NCI-H774 (cell line): ENCODE measurements around the gene HAX1.
A peak's percentile ranks its signal among the peaks of the same experiment; 100 is the strongest.
"Not testable (repeated sequence)": the region's sequence is repeated elsewhere in the genome, so short reads cannot be mapped to it uniquely, and the experiment has no call there.

ENCODE experiments used
- DNase-seq: peaks from one replicate; lab custom pipeline; 2025; lab: John Stamatoyannopoulos, UW

HAX1 gene

GRCh38 chr1:154272217-154272998 is at the start of gene HAX1:
HAX1 (plus strand) TSS chr1:154272629; CDS start chr1:154272724, 95 bp downstream.
- peak; percentile 94 for DNase-seq

DNA sequence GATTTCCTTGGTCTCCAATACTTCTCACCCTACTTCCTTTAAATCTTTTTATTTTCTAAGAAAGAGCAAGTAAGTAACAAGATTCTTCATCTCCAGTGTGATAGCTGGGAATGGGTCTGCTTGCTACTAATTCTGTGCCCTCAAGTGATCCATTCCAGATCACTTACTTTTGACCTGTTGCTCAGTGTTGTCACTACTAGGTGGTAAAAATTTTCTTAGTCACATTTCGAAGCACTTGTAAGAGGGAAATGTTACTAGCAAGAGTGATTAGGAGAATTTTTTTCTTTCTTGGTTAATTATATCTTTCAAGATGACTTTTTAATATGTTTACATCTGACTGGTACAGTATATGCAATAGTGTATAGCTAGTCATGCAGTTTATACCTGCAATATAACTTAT is 49.5 kb upstream of the HAX1 start:
- no peak for DNase-seq

DNA sequence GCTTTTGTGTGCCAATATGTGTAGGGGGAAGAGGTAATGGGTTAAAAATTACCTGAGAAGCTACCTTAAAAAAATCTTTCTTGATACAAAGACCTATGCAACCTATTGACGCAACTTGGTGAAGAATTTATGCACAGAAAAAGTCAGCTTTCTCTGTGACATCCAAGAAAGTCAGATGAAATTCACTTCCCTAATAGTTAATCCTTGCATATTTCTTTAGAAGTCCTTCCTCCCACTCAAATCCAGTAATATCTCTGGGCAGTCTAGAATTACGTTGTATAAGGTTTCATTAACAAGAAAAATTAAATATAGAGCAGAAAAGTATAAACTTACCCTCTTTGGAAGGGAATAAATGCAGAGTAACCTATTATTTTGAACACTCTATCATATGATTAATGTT is 48.8 kb upstream of the HAX1 start:
- DNase-seq, result no peak

DNA sequence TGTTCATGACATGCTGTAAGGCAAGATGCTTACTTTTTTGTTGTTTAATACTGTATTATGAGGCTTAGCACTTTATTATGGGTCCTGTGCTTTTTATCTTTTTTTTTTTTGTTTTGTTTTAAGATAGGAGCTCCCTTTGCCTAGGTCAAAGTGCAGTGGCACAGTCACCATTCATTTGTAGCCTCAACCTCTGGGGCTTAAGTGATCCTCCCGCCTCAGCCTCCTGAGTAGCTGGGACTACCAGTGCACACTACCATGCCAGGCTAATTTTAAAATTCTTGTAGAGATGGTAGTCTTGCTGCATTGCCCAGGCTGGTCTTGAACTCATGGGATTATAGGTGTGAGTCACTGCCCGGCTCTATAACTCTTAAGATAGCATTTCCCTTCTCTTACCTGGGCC is 47.1 kb upstream of the HAX1 start:
- no peak for DNase-seq

DNA sequence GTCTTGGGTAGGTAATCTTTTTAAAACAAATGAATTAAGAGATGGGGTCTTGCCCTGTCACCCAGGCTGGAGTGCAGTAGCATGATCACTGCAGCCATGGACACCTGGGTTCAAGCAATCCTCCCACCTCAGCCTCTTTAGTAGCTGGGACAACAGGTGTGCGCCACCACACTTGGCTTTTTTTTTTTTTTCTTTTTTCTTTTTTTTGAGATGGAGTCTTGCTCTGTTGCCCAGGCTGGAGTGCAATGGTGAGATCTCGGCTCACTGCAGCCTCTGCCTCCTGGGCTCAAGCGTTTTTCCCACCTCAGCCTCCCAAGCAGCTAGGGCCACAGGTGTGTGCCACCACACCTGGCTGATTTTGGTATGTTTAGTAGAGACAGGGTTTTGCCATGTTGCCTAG is 41.3 kb upstream of the HAX1 start:
- DNase-seq, result not testable (repeated sequence)

- DNase-seq, result not testable (repeated sequence)
These were observed 39.3 kb upstream of the HAX1 start for GRCh38 chr1:154233127-154233526.

GRCh38 chr1:154236855-154237254 is 35.6 kb upstream of the HAX1 start:
- DNase-seq, result no peak

GRCh38 chr1:154237435-154237834 is 35.0 kb upstream of the HAX1 start:
- no peak for DNase-seq

DNA sequence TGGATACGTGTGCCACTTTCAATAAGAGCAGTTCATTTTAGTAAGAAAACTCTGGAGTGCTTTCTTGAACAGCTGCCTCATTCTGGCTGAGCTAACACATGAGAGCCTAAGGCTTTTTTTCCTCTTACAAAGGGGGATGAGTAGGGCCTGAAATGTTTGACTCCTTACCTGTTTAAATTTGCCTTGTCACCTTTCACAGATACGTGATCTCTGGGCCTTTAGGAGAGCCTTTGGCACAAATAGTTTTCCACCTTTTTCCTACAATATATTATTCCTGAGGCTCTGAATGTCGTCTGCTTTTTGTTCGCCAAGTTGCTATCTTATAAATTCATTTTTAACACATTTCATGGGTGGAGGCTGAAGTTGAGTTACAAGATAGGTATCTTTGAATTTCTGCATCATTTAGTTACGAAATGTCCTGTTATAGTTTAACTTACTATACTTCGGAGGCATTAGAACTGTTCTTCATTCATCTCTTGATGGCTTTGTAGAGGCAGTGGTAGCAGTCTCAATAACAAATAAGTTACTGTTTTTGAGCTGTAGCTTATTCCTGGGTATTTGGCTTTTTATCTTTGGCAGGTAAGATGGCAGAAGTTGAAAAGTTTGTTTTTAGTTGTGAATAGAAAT is 34.4 kb upstream of the HAX1 start:
- DNase-seq, result no peak

DNA sequence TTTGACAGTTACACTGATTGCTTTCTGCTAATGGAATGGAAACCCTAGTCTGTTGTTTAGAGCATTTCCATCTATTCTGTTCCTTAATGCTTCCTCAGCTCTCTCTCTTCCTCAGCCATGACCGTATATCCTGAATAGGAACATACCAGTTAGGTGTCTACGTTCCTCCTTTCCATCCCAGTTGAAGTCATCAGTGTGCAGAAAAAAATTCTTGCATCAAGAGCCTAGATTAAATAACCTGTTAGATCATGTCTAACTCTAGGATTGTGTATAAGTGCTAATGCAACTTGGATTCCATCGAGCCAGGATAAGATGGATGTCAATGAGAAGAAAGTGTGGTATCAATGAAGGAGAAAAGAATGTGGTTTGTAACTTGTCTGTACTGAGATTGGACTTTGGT is 32.9 kb upstream of the HAX1 start:
- no peak for DNase-seq

GRCh38 chr1:154240294-154240833 is 32.1 kb upstream of the HAX1 start:
- DNase-seq, result no peak

DNA sequence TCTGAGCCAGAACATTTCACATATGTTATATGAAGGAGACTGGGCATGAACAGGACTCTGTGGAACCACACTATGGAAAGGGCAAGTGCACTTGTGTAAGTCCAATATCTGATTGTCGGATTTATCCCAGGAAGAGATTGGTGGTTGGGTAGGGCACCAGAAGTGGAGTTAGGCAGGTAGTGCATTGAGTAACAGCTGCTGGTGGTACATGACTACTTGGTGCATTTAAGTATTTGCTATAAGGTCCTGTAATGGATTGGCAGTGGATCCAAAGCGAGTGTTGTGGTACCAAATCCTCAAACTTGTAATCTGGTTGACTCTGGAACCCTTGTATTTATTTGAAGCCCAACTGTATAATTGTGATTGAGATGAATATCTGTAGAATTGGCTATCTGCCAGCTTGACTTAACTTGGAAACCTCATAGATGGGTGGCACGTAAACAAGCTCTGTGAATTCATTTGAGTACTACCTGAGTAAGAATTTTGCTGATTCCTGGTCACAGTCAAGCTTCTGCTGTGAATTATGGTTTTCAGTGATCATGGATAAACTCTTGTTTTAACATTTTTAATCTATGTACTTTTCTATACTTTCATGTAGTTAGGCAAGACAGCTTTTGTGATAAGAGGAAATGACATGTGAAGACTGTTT is 30.6 kb upstream of the HAX1 start:
- no peak for DNase-seq

DNA sequence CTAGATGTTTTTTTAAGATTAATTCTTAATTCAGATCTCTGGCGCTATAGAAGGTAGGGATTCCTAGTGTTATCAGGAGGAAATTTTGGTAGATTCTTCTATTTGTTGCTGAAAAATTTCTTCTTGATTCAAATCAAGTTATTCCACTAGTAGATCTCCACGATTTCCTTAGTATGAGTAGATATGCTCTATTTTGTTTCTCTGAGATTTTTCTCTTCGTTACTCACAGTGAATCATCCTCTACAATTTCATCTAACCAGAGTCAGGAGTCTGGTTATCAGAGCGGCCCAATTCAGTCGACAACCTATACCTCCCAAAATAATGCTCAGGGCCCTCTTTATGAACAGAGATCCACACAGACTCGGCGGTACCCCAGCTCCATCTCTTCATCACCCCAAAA is 18.8 kb upstream of the HAX1 start:
- no peak for DNase-seq

DNA sequence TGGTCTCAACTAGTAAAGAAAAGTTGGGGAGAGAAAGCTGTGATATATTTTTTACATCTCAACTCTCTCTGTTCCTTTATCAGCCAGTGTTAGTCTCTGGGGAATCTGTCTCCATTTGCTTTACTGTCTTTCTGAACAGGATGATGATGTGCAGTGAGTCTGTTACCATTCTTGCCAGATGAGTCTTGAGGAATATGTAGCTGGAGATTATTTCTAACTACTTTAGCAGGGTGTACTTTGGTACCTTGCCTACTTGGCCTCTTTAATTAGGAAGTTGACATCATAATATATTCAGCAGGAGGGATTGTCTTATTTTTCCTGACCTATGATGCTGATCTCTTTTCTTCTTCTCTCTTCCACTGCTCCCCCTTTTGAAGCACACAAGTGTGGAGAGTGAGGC is 15.7 kb upstream of the HAX1 start:
- DNase-seq, result no peak

DNA sequence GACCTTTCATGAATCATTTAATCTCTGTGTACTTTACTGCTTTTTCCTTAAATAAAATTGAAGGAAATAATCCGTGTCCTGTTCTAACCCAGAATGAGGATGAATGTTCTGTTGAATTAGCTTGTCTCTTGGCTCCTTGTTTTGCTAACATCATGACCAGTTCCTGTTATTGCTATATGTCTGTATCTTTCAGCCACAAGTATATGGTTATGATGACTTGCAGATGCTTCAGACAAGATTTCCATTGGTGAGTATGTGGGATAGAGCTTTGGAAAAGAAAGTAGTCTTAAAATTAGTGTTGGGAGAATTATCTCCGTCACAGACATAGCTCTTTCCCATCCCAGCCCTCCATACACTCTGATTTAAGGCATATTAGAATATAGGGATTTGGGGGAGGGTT is 13.6 kb upstream of the HAX1 start:
- DNase-seq, result no peak

- no peak for DNase-seq
These were observed 12.3 kb upstream of the HAX1 start for GRCh38 chr1:154260127-154260526.

DNA sequence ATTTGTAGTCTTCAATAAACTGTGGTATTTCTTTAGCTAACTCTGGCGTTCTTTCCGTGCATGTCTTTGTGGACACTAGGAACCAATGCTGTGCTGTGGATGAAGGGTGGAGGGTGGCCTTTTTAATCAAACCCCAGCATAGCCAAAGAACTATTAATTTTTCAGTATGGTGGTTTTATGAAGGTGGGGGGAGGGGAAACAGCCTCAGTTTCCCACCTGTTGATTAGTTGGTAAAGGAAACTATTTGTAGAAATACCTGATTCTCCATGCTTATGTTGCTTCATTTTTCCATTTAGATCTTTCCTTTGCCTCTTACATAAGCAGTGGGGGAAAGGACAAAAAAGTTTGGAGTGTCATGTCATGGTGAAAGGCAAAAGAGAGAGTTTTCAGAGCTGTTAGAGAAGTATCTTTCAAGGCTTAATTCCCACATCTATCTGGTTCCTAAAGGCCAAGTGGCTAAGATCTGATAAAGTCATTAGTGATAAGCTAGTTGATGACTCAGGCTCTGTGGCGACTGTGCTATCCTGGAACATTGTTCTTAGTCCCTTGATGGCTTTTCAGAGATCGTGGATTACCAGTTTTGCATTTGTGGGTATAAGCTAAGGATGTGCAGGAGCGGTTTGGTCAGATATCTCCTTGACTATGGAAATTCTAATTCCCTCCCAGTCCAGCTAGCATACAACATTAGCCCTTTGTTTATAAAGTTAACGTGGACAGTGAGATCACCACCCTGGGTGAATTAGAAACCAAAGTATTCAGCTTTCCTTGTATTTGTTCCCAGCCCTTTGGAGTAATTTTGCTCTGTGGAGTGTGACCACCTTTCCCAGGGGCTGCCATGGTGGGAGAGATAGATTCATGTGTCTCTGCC is 8.7 kb upstream of the HAX1 start:
- DNase-seq, result no peak

DNA sequence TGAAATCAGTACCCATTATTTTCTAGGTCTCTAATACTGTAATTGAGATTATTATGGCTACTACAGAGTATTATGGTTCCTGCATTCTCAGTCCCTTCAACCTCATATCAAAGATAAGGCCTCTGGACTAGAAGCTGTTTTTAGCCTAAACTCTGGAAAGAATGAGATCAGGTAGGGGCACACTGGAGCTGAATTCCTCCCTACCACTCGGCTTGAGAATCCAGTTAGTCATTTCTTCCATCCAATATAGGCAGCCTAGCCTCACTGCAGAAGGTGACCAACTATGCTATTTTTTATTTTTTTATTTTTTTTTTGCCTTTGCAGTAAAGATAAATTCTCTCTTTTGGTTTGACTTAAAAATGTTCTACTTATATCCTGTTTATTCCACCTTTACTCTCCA is 8.0 kb upstream of the HAX1 start:
- DNase-seq, result no peak

- DNase-seq, result no peak
These were observed 6.8 kb upstream of the HAX1 start for GRCh38 chr1:154265586-154265985.

GRCh38 chr1:154270833-154271232 is 1.6 kb upstream of the HAX1 start:
- DNase-seq, result no peak

GRCh38 chr1:154272999-154273563 is 652 bp downstream of the HAX1 start:
- no peak for DNase-seq

DNA sequence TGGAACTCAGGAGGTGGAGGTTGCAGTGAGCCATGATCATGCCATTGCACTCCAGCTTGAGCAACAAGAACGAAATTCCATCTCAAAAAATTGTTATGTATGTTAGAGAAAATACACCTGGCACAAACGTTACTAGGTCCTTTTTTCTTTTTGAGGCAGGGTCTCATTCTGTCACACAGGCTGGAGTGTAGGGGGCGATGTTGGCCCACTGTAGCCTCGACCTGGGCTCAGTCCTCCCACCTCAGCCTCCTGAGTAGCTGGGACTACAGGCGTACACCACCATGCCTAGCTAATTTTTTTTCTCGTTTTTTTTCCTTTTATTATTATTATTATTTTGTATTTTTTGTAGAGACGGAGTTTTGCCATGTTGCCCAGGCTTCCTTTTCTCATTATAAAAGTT is 4.4 kb downstream of the HAX1 start:
- no peak for DNase-seq
